WTC11 (cell line): Measurements from ENCODE around the gene RIN1.

Experiments
- ATF1 ChIP-seq: sonication (generic); formaldehyde crosslinking; IDR thresholded peaks from 2 replicates; pipeline ENCODE4 v1.8.1; 2023; ENCODE audit warnings: mild to moderate bottlenecking, moderate library complexity, missing genetic modification reagents
- ATF3 ChIP-seq: sonication (generic); formaldehyde crosslinking; conservative IDR thresholded peaks from 2 replicates; pipeline ENCODE4 v1.8.1; 2022; ENCODE audit warnings: mild to moderate bottlenecking, missing genetic modification reagents
- CREM ChIP-seq: sonication (generic); formaldehyde crosslinking; IDR thresholded peaks from 2 replicates; pipeline ENCODE4 v1.8.1; 2022; ENCODE audit warnings: mild to moderate bottlenecking, missing genetic modification reagents, moderate library complexity
- CTCF ChIP-seq: fragments of 200-600 bp; IDR thresholded peaks from 2 replicates; pipeline ENCODE4 v1.8.0; 2022; ENCODE audit warnings: antibody characterized with exemption
- E2F1 ChIP-seq: sonication (generic); formaldehyde crosslinking; IDR thresholded peaks from 2 replicates; pipeline ENCODE4 v1.8.0; 2022; ENCODE audit warnings: mild to moderate bottlenecking, missing genetic modification reagents
- FOXJ3 ChIP-seq: sonication (generic); formaldehyde crosslinking; IDR thresholded peaks from 2 replicates; pipeline ENCODE4 v1.9.0; 2021; ENCODE audit warnings: missing genetic modification reagents, mild to moderate bottlenecking, borderline replicate concordance
- HMGXB4 ChIP-seq: sonication (generic); formaldehyde crosslinking; IDR thresholded peaks from 2 replicates; pipeline ENCODE4 v1.8.1; 2023; ENCODE audit warnings: mild to moderate bottlenecking, moderate library complexity, missing genetic modification reagents
- MAX ChIP-seq: sonication (generic); formaldehyde crosslinking; IDR thresholded peaks from 2 replicates; pipeline ENCODE4 v1.8.0; 2022; ENCODE audit warnings: mild to moderate bottlenecking, missing genetic modification reagents
- NR2C2 ChIP-seq: sonication (generic); formaldehyde crosslinking; IDR thresholded peaks from 2 replicates; pipeline ENCODE4 v1.8.0; 2022; ENCODE audit warnings: mild to moderate bottlenecking, missing genetic modification reagents
- TEAD4 ChIP-seq: sonication (generic); formaldehyde crosslinking; IDR thresholded peaks from 2 replicates; pipeline ENCODE4 v1.8.0; 2022; ENCODE audit warnings: mild to moderate bottlenecking, missing genetic modification reagents
- USF2 ChIP-seq: sonication (generic); formaldehyde crosslinking; IDR thresholded peaks from 2 replicates; pipeline ENCODE4 v1.8.1; 2023; ENCODE audit warnings: mild to moderate bottlenecking, missing genetic modification reagents, moderate library complexity
- ZNF232 ChIP-seq: sonication (generic); formaldehyde crosslinking; IDR thresholded peaks from 2 replicates; pipeline ENCODE4 v1.8.0; 2022; ENCODE audit warnings: mild to moderate bottlenecking, missing genetic modification reagents
- ZNF281 ChIP-seq: sonication (generic); formaldehyde crosslinking; IDR thresholded peaks from 2 replicates; pipeline ENCODE4 v1.8.0; 2023; ENCODE audit warnings: mild to moderate bottlenecking, missing genetic modification reagents
- TF ChIP-seq, protein P1 (sequence below): sonication (generic); formaldehyde crosslinking; IDR thresholded peaks from 2 replicates; pipeline ENCODE4 v1.8.0; 2023; ENCODE audit warnings: missing genetic modification reagents

- TF ChIP-seq CTCF (no peak), E2F1 (CRISPR knock-in tag) (no peak), ATF3 (no peak), NR2C2 (CRISPR knock-in tag) (no peak), FOXJ3 (CRISPR knock-in tag) (no peak), CREM (no peak), ATF1 (CRISPR knock-in tag) (no peak), ZNF281 (CRISPR knock-in tag) (no peak), USF2 (CRISPR knock-in tag) (no peak), MAX (CRISPR knock-in tag) (no peak), ZNF232 (CRISPR knock-in tag) (no peak), HMGXB4 (CRISPR knock-in tag) (no peak), TEAD4 (no peak)
- TF ChIP-seq, protein P1, sequence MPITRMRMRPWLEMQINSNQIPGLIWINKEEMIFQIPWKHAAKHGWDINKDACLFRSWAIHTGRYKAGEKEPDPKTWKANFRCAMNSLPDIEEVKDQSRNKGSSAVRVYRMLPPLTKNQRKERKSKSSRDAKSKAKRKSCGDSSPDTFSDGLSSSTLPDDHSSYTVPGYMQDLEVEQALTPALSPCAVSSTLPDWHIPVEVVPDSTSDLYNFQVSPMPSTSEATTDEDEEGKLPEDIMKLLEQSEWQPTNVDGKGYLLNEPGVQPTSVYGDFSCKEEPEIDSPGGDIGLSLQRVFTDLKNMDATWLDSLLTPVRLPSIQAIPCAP (CRISPR knock-in tag): no peak
Measured at GRCh38 chr11:66314561-66315497, 21.4 kb downstream of the RIN1 start.
